A673 (cell line): ENCODE measurements around the gene EMC9. TPM values are rescaled to one million over a fixed set of nuclear protein-coding genes. Genes with fewer than 3 reads are reported as not detected.

Source experiments
- BruUV-seq: library from RNA; stranded (reverse); fragments of 400-500 nt; replicated peaks from 2 replicates; lab custom pipeline; 2021; lab: Mats Ljungman, UMichigan
- CTCF ChIA-PET: fragments of 300-600 bp; sonication (Branson Sonifier 250); formaldehyde crosslinking; loops from one replicate; lab custom pipeline; 2022; ENCODE audit warnings: antibody characterized with exemption; lab: Charles Lee
- POLR2A ChIA-PET: fragments of 300-600 bp; sonication (Branson Sonifier 250); formaldehyde crosslinking; loops from one replicate; lab custom pipeline; 2022; ENCODE audit warnings: antibody characterized with exemption; ENCODE audit not compliant: low non-redundant PET; lab: Charles Lee
- DNase-seq: peaks from one replicate; pipeline ENCODE4 v3.0.0-alpha.2; 2015; ENCODE audit warnings: low spot score
- H3K27ac ChIP-seq: fragments of 200-600 bp; sonication (generic); 2 replicates; pipeline ENCODE4 v1.5.1; 2016; ENCODE audit warnings: mixed run types, low read depth, mild to moderate bottlenecking, mixed read lengths, antibody characterized with exemption, low read length; ENCODE audit not compliant: poor library complexity, severe bottlenecking
- H3K27me3 ChIP-seq: fragments of 200-600 bp; sonication (generic); replicated peaks from 2 replicates; pipeline ENCODE4 v1.6.1; 2017; ENCODE audit warnings: mixed run types, low read depth, mild to moderate bottlenecking, mixed read lengths, antibody characterized with exemption, low read length; ENCODE audit not compliant: insufficient read depth, poor library complexity
- H3K36me3 ChIP-seq: fragments of 200-600 bp; sonication (generic); 2 replicates; pipeline ENCODE4 v1.6.1; 2016; ENCODE audit warnings: mixed run types, mild to moderate bottlenecking, mixed read lengths, antibody characterized with exemption, low read length; ENCODE audit not compliant: insufficient read depth, poor library complexity, severe bottlenecking
- H3K4me1 ChIP-seq: fragments of 200-600 bp; sonication (generic); 2 replicates; pipeline ENCODE4 v1.6.1; 2017; ENCODE audit warnings: mixed run types, mild to moderate bottlenecking, mixed read lengths, antibody characterized with exemption, low read length; ENCODE audit not compliant: insufficient read depth, poor library complexity, severe bottlenecking
- H3K4me3 ChIP-seq: fragments of 200-600 bp; sonication (generic); 2 replicates; pipeline ENCODE4 v1.5.1; 2016; ENCODE audit warnings: low read depth, mixed run types, mild to moderate bottlenecking, mixed read lengths, low read length; ENCODE audit not compliant: poor library complexity, severe bottlenecking
- H3K9me3 ChIP-seq: fragments of 200-600 bp; sonication (generic); 2 replicates; pipeline ENCODE4 v1.6.1; 2016; ENCODE audit warnings: mixed run types, low read depth, mild to moderate bottlenecking, mixed read lengths, antibody characterized with exemption, low read length; ENCODE audit not compliant: poor library complexity, severe bottlenecking
- EZH2 ChIP-seq: fragments of 200-600 bp; sonication (generic); IDR thresholded peaks from 2 replicates; pipeline ENCODE4 v1.6.1; 2017; ENCODE audit warnings: borderline replicate concordance, low read depth, mild to moderate bottlenecking, mixed read lengths, antibody characterized with exemption, low read length; ENCODE audit not compliant: poor library complexity, severe bottlenecking
- intact Hi-C: fragments of 100-400 bp; cut with micrococcal nuclease; formaldehyde crosslinking; loops from one replicate; pipeline ENCODE4 v1.10.0; 2022; ENCODE audit not compliant: unreplicated experiment
- total RNA-seq: library from RNA; stranded (reverse); gene quantifications from 2 replicates; pipeline ENCODE4 v1.2.3, GENCODE V29; 2021
- TF ChIP-seq, protein P1 (sequence below): fragments of 300-800, 200-600 bp; sonication (generic); conservative IDR thresholded peaks from 2 replicates; pipeline ENCODE4 v1.5.1; 2017; ENCODE audit warnings: low read depth, mild to moderate bottlenecking, antibody characterized with exemption, low read length, moderate library complexity, mixed read lengths

EMC9 gene
- total RNA-seq, 1 experiment from 2014 or later: 36.8 TPM

DNA sequence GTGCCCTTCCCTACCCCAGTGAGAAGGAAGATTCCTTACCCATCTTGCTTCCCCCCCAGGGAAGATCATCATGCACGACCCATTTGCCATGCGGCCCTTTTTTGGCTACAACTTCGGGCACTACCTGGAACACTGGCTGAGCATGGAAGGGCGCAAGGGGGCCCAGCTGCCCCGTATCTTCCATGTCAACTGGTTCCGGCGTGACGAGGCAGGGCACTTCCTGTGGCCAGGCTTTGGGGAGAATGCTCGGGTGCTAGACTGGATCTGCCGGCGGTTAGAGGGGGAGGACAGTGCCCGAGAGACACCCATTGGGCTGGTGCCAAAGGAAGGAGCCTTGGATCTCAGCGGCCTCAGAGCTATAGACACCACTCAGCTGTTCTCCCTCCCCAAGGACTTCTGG is 37.9 kb downstream of the EMC9 start:
- intact Hi-C loops: no loop called here
- H3K36me3 ChIP-seq: peaks cover 21% of the 10 kb centered on the region
- H3K27ac ChIP-seq: no peak overlapping the region
- CTCF ChIA-PET: no interaction called here
- H3K4me1 ChIP-seq: no peaks in the 10 kb centered on the region
- BruUV-seq: no TSS peak
- no peaks in the 10 kb centered on the region for H3K27me3 ChIP-seq
- DNase-seq: no peak
- no peaks in the 10 kb centered on the region for H3K9me3 ChIP-seq
- POLR2A ChIA-PET: no interaction called here
- no peak for TF ChIP-seq EZH2
- TF ChIP-seq, protein P1, sequence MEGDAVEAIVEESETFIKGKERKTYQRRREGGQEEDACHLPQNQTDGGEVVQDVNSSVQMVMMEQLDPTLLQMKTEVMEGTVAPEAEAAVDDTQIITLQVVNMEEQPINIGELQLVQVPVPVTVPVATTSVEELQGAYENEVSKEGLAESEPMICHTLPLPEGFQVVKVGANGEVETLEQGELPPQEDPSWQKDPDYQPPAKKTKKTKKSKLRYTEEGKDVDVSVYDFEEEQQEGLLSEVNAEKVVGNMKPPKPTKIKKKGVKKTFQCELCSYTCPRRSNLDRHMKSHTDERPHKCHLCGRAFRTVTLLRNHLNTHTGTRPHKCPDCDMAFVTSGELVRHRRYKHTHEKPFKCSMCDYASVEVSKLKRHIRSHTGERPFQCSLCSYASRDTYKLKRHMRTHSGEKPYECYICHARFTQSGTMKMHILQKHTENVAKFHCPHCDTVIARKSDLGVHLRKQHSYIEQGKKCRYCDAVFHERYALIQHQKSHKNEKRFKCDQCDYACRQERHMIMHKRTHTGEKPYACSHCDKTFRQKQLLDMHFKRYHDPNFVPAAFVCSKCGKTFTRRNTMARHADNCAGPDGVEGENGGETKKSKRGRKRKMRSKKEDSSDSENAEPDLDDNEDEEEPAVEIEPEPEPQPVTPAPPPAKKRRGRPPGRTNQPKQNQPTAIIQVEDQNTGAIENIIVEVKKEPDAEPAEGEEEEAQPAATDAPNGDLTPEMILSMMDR: no peak
- no peak overlapping the region for H3K4me3 ChIP-seq

DNA sequence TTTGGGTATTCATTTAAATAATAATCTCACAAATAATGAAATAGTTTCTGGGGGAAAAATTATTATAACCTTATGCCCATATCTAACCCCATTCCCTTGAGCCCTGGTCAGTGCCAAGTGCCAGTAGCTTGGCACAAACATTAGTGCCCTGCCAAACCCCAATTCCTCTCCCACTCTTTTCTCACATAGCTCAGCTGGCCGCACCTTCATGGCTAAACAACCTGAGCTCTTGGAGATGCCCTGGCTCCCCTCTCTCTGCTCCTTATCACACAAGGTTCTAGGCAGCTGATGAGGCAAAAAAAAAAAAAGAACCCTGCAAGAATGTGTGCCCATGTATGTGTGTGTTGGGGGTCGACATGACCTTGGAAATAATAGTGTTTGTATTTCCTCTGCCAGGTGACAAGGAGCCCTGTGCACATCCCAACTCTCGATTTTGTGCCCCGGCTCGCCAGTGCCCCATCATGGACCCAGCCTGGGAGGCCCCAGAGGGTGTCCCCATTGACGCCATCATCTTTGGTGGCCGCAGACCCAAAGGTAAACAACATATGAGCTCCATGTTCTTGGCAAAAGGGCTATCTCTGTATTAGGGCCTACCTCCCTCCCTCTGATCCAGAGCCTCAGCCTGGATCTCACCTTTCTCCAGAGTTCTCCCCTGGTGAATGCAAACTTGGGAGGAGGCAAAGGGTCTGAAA is 38.9 kb downstream of the EMC9 start:
- intact Hi-C loops: no loop called here
- Histone ChIP-seq H3K4me3 (no peak overlapping the region), H3K4me1 (no peaks in the 10 kb centered on the region), H3K9me3 (no peaks in the 10 kb centered on the region), H3K27ac (no peak overlapping the region), H3K36me3 (peaks cover 25% of the 10 kb centered on the region), H3K27me3 (no peaks in the 10 kb centered on the region)
- no peak for DNase-seq
- no TSS peak for BruUV-seq
- TF ChIP-seq, protein P1: no peak
- TF ChIP-seq EZH2: no peak
- CTCF ChIA-PET: no interaction called here
- POLR2A ChIA-PET: interaction anchor here (0.6 to 1.2 kb wide), 2 partner anchors 8 to 24 kb away, joined by 3 read pairs; partner anchors contain the start of gene PCK2

DNA sequence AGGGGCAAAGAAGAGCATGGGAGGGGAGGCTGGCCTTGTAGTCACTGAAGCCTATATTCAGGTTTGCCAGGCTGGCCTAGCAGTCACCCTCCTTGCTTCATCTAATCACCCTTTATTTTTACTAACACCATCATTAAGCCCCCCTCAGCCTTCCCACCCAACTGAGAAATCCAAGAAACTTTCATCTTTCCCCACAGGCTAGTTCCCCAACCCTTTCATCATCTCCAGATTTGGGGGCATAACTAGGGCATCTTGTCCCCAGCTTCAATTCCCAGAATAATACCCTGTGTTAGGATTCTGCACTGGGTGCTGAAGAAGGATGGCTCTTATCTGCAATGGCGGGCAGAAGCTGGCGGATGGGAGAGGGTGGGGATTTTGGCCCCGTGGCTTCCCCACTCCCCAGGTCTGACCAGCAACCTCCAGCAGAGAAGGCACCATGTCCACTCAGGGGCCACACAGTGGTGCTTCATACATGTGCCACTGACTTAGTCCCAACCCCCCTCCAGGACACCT is 40.4 kb downstream of the EMC9 start:
- H3K27ac ChIP-seq: no peak overlapping the region
- BruUV-seq: no TSS peak
- no peaks in the 10 kb centered on the region for H3K4me1 ChIP-seq
- CTCF ChIA-PET: no interaction called here
- DNase-seq: no peak
- intact Hi-C loops: no loop called here
- H3K27me3 ChIP-seq: no peaks in the 10 kb centered on the region
- H3K9me3 ChIP-seq: no peaks in the 10 kb centered on the region
- POLR2A ChIA-PET: no interaction called here
- TF ChIP-seq, protein P1: no peak
- TF ChIP-seq EZH2: no peak
- no peak overlapping the region for H3K4me3 ChIP-seq
- H3K36me3 ChIP-seq: peaks cover 25% of the 10 kb centered on the region
